HG02943 (cell line): ENCODE data around the gene ITGA11.

Experiments
- ATAC-seq: cut with Tn5 transposase; IDR thresholded peaks from one replicate; pipeline ENCODE4 v1.9.1; 2021; ENCODE audit warnings: mild to moderate bottlenecking, low read depth, moderate library complexity; ENCODE audit not compliant: unreplicated experiment

The ITGA11 gene

DNA sequence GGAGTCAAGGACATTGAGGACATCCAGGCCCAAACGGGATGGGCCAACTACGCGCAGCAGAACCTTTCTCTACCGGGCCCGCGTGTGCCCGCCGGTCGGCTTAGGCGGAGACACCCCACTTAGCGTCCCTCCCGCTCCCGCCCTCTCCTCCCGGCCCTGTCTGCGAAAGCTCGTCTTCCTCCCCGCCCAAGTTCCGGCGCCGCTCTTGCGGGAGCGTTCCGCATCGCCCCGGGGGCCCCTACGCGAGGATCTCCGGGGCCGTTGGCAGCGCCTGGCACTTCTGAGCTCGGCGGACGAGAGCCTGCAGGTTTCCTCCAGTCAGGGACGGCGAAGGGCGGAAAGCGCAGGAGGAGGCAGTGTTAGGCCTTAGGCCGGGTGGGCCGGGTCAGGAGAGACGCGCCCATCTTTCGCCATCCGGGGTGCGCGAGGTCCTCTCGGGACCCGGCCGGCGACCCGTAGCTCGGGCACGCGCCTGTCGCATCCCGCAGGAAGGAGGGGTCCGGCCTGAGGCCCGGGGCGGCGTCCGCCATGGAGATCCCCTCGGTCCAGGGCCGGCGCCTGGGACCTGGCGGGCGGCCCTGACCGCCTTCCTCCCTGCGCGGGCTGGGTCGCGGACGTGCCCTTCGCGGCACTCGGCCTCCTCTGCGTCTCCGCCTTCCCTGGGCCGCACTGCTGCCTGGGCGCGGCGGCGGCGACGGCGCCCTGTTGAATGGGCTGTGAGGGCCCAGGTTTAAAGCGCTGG lies 154.2 kb downstream of the ITGA11 start, which contains the start of gene FEM1B:
FEM1B (plus strand) TSS at position 143 of the 742 bp plus-strand sequence. CDS start 673 bp downstream, outside the sequence.
- peak; percentile 72 for ATAC-seq

DNA sequence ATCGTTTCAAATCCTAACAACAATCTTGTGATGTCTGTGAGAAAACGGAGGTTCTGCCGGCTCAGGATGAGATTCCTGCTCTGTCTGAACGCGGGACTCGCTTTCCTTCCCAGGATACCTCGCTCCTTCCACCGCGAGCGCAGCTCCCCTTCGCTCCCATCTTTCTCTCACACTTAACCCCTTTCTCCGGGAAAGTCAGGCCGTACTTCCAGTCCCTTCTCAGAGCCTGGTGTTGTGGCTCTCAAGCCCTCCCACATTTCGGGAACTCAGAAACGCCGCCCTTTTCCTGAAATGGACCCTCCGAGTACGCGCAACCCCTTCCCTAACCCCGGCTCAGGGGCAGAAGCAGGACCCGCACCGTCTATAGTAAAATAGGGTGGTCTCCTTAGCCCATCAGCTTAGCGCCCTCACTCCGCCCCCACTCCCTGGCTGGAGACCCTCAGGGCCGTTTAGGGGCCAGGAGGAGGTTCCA lies 154.8 kb downstream of the ITGA11 start:
- peak; percentile 3 for ATAC-seq

GRCh38 chr15:68276668-68277067 lies 155.3 kb downstream of the ITGA11 start:
- ATAC-seq = no peak

DNA sequence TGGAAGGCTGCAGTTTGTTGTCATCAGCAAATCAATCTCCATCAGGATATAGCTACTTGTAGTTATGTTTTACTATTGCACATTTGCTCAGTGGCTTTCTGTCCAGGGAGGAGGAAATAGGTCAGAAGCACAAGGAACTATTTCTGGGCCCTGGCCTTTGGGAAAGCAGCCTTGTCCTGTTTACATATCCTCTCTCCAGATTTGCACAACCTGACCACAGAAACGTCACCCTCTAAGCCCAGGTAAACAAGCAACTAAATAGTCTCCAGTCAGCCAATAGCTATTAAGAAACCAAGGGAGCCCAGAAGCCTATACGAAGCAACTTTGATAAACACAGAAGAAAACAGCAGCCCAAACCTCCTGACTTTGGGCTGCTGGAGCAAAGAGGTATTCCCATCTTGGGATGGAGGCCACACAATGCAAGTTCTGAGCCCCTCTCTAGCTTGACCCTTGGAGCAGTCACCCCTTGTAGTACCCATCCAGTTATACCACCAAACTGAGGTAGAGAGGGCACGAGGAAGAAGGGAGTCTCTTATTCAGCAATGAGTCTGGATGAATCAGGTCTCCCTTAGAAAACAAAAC lies 156.7 kb downstream of the ITGA11 start:
- no peak for ATAC-seq

DNA sequence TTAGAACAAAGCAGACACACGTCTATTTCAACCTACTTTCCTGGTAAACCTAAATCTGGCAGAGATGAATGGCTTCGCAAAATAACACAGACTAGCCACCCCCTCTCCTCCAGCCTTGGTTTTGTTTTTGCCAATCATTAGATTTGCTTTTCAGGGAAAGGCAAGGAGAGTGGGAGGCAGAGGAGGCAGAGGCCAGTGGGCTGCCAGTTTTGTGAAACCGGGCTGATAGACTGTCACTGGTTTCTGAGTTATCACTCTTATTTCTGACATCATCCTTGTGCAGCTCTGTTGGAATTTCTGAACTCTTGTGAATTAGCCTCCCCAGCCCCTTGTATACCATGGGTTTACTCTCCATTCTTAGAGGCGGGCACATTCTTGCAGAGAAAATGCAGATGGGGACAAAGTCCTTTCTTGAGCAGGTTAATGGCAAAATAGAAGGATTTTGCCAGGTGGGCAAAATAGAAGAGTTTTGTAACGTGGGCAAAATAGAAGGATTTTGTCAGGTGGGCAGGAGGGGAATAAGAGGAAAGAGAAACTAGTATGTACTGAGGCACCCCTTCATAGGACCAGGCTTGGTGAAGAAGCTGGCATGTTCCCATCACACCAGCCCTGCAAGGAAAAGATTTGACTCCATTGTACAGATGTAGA lies 157.6 kb downstream of the ITGA11 start:
- no peak for ATAC-seq

- no peak for ATAC-seq
Observed at GRCh38 chr15:68272721-68273271, 159.2 kb downstream of the ITGA11 start.

DNA sequence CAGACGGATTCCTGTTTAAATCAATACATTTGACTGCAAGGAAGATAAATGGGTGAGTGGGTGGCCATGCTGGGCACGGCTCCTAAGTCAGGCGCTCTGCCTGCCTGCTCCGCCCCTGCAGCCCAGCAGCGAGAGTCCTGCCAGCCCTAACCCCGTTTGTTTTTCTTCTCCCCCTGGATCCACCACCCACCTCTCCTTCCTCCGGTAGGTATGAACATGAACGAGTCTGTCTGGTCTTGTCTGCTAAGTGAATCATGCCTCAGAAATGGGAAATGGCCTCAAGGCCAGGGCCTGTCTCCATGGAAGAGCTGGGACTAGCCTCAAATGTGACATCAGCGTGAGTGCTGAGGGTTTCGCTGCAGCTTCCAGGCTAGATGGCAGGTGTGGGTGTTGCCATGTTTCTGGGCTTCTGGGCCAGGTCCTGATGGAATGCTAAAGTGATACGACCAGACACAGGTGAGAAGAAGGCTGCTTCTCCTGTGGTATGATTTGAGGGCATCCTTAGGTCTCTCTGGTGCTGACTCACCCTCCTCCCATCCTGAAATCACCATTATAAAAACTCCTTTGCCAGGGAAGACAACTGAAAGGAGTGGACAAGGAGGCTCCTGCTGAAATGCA lies 160.0 kb downstream of the ITGA11 start:
- ATAC-seq = no peak

- no peak for ATAC-seq
Observed at GRCh38 chr15:68268405-68268804, 163.6 kb downstream of the ITGA11 start.

GRCh38 chr15:68265674-68266073 lies 166.3 kb downstream of the ITGA11 start:
- ATAC-seq = no peak

GRCh38 chr15:68265081-68265480 lies 166.9 kb downstream of the ITGA11 start:
- no peak for ATAC-seq

DNA sequence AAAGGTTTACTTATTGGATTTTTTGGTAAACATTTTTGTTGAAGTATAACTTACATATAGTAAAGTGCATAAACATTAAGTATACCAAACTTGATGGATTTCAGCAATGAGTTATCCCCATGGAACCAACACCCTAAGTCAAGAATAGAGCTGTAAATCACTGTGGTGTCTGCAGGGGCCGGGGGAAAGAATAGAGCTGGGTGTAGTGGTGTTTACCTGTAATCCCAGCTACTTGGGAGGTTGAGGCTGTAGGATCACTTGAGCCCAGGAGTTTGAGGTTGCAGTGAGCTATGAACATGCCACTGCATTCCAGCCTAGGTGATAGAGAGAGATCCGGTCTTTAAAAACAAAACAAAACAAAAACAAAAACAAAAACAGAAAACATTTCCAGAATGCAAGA lies 167.7 kb downstream of the ITGA11 start:
- ATAC-seq = no peak

- no peak for ATAC-seq
Observed at GRCh38 chr15:68262514-68263356, 169.2 kb downstream of the ITGA11 start.

- no peak for ATAC-seq
Observed at GRCh38 chr15:68261980-68262379, 170.0 kb downstream of the ITGA11 start.

GRCh38 chr15:68261241-68261640 lies 170.7 kb downstream of the ITGA11 start:
- no peak for ATAC-seq

- ATAC-seq = no peak
Observed at GRCh38 chr15:68259883-68260282, 172.1 kb downstream of the ITGA11 start.

GRCh38 chr15:68258692-68259091 lies 173.3 kb downstream of the ITGA11 start:
- ATAC-seq = no peak

DNA sequence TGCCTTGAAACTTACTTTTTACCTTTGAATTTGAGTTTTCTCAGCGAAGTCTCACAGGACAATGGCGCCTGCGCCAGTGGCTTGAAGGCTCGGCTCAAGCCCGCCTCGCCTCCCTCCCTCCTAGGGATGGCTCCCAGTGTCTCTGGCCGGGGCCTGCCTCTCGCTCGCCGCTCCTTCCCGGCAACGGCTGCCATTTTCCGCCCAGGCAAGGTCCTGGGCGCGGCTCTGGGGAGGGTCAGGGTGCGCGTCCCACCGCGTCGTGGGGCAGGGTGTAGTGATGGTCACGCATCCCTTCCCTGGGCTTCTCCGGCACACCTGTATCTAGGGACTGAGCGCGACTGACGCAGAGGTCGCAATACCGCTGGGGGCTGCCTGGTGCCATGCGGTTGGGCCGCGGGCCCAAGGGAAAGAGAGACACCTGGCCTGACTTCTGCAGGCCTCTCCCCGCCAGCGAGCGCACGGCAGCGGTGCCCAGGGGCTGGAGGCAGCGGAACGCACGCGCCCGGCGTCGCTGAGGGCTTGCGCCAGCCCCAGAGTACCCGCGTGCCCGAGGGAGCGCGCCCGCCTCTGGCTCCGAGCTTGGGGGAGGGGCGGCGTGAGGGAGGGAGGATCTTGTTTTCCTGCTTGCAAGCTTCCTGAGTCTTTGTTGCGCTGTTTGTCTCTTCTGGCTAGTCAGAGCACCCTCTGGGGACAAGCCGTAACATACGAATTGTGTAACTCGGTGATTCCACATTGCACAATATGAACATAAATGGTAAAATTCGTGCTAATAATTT lies 175.1 kb downstream of the ITGA11 start:
- ATAC-seq = no peak

DNA sequence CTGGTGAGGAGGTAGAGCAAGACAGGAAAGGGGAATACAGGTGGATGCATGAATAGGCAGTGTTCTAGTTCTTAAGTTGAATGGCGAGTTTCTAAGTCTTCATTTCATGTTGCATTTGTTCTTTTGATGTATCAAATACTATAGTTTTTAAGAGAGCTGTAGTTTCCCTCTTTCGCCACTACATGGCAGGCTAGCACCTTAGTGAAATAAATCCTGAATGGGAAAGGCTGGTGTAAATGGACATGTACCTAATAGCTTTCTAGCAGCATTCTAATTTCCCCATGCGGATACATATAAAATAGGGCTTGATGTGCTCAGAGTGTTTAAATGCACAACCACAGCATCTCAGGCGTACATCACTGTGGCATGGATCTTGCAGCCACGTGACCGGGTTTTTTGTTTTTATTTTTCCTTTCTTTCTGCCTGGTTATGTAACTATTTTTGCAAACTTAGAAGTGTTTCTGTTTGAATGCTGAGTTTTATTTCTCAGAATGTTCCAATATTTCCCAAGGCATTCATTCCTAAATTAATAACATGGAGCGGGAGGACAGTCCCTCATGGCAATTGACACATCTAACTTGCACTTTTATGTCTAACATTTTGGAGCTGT lies 178.9 kb downstream of the ITGA11 start:
- no peak for ATAC-seq
